Activated T-cell treated with anti-CD3 and anti-CD28 coated beads for 48 hours (primary cell): ENCODE measurements around the gene CTRB2.
"Not testable (repeated sequence)": the region's sequence is repeated elsewhere in the genome, so short reads cannot be mapped to it uniquely, and the experiment has no call there.

Experiments
- DNase-seq: peaks from one replicate; pipeline ENCODE4 v3.0.0-alpha.2; 2020; ENCODE audit warnings: low read depth

Gene CTRB2

GRCh38 chr16:75242436-75243078 lies 35.6 kb upstream of the CTRB2 start:
- DNase-seq, result not testable (repeated sequence)

- DNase-seq, result no peak
Observed at GRCh38 chr16:75241955-75242354, 35.0 kb upstream of the CTRB2 start.

GRCh38 chr16:75241412-75241811 lies 34.5 kb upstream of the CTRB2 start:
- DNase-seq, result no peak

- DNase-seq, result not testable (repeated sequence)
Observed at GRCh38 chr16:75240633-75241032, 33.7 kb upstream of the CTRB2 start.

- DNase-seq, result no peak
Observed at GRCh38 chr16:75239542-75240122, 32.7 kb upstream of the CTRB2 start.

- no peak for DNase-seq
Observed at GRCh38 chr16:75238853-75239541, 32.0 kb upstream of the CTRB2 start.

- DNase-seq, result no peak
Observed at GRCh38 chr16:75238132-75238852, 31.3 kb upstream of the CTRB2 start.

- DNase-seq, result no peak
Observed at GRCh38 chr16:75237398-75238131, 30.6 kb upstream of the CTRB2 start.

- no peak for DNase-seq
Observed at GRCh38 chr16:75236736-75237397, 29.9 kb upstream of the CTRB2 start.

- peak; percentile 35 for DNase-seq
Observed at GRCh38 chr16:75236232-75236631, 29.3 kb upstream of the CTRB2 start.

- no peak for DNase-seq
Observed at GRCh38 chr16:75235721-75236193, 28.8 kb upstream of the CTRB2 start.

GRCh38 chr16:75234856-75235696 lies 28.1 kb upstream of the CTRB2 start:
- no peak for DNase-seq

- no peak for DNase-seq
Observed at GRCh38 chr16:75233611-75233938, 26.6 kb upstream of the CTRB2 start.

GRCh38 chr16:75231570-75231969 lies 24.6 kb upstream of the CTRB2 start:
- no peak for DNase-seq

- DNase-seq, result no peak
Observed at GRCh38 chr16:75230471-75231110, 23.6 kb upstream of the CTRB2 start.

- no peak for DNase-seq
Observed at GRCh38 chr16:75229172-75230031, 22.4 kb upstream of the CTRB2 start.

- no peak for DNase-seq
Observed at GRCh38 chr16:75228143-75228976, 21.4 kb upstream of the CTRB2 start.
